NCI-H146 treated with DMSO at 0.1 percent for 48 hours (cell line): Measurements from ENCODE around the gene KCNQ5.

Source experiments
- DNase-seq: peaks from one replicate; lab custom pipeline; 2025; ENCODE audit not compliant: unreplicated experiment; lab: John Stamatoyannopoulos, UW

KCNQ5 gene

GRCh38 chr6:72740135-72740534, 118.3 kb downstream of the KCNQ5 start:
- DNase-seq, result no peak

DNA sequence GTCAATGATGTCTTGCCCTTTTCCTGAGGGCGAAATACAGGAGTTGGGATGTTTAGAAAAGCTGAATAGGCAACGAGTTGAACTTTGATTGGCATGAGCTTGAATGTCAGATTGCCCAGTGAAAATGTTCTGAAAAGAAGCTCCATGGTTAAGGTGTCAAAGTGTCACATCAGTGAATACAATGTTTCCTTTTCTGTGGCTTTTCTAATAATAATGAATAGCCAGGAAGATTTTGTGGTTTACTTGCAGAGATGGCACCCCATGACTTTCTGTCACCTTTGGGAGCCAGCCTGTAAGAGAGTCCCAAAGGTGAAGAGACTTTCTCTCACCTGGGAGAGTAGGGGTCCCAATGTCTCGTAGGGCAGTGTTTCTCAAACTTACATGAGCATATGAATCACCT, 119.2 kb downstream of the KCNQ5 start:
- no peak for DNase-seq

- no peak for DNase-seq
Observed at GRCh38 chr6:72742001-72742673, 120.3 kb downstream of the KCNQ5 start.

- DNase-seq, result no peak
Observed at GRCh38 chr6:72746276-72746675, 124.4 kb downstream of the KCNQ5 start.

GRCh38 chr6:72748759-72749158, 126.9 kb downstream of the KCNQ5 start:
- DNase-seq, result no peak

DNA sequence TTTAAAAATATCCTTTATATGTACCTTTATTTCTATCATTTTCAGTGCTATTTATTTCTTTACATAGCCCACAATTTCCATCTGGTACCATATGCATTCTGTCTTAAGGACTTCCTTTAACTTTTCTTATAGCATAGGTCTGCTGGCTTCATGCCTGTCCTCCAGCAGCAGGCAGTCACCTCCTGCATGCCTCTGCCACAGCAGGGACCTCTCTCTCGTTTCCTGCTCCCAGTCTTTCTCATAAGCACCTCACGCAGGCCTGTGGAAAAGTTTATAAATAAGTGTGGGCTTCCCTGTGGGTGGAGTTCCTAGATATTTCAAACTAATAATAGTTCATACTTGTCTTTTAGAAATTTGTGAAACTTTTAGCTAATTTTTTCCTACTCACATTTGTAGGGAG, 133.9 kb downstream of the KCNQ5 start:
- DNase-seq, result no peak

GRCh38 chr6:72757048-72757447, 135.2 kb downstream of the KCNQ5 start:
- no peak for DNase-seq

DNA sequence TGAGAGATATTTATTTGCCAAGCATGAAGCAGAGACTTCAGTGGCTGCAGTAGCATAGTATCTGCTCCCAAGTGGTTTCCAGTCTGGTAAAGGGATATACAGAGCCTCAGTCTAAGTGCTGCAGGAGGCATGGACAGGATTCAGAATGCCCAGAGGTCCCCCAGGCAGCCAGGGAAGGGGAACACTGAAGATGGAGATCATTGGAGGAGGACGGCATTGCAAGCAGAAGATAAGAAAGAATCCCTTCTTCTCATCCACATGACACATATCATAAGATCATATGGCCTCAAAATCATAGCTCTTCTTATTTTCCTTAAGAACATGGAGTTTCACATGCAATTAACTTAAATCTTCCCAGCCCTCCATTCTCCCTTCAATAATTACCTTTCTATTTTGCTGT, 136.1 kb downstream of the KCNQ5 start:
- no peak for DNase-seq

DNA sequence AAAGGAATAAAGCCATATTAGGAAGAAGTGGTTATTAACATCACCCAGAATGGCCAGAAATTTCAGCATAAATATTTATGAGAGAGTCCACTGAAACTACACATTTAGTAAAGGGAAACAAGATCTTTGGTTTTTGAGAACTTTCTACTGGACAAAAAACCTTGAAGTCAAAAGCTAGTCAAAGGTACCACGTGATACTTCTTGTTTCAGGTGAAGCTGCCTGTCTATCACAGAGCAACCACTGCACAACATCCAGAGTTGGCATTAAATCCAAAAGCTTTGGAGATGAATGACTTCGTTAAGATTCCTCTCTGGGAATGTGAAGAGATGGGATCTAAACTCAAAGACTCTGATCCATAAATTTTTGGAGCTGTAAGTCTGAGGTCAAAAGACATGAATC, 137.0 kb downstream of the KCNQ5 start:
- no peak for DNase-seq

- DNase-seq, result no peak
Observed at GRCh38 chr6:72760114-72760793, 138.4 kb downstream of the KCNQ5 start.

DNA sequence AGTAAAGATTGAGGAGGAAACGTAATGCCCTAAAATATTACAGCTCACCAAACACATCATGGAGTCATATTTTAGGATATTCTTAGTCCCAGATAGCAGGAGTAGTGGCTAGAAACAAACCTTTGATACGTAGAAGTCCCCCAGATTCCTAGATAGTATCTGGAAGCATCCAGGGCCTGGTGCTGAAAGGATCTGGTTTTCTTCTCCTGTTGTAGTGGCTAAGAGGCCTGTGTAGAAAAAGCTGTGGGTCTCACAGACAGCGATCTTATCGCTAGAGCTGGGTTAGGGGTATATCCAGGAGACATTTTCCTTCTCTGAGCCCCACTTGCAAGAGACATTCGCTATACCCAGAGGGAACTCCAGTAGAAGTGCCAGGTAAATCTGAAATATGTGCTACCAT, 139.9 kb downstream of the KCNQ5 start:
- no peak for DNase-seq

DNA sequence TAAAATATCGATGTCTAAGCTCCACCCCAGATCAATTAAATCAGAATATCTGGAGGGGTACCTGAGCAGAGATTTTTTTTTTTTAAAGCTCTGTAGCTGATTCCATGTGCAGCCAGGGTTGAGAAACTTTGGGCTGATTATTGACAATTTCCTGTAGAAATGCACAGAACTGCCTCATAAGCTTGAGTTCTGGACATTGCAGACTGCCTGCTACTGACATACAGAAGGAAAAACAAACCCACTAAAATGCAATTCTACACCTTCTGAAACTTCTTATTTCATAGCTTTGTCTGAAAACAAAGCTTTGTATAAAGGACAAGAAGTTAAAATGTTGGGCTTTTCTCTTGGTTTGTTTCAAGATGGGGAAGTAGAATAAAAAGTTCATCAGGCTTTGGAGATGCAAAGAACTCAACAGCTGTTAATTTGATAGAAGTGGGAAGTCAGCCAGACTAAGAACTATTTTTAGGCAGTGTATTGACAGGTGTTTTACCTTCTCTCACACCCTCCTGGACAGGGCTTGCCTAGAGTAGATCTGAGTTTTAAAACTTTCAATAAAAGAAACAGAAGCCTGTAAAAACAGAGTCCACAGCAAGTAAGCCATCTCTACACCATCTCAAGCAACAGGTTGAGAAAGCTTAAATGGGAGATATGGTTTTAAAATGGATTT, 147.7 kb downstream of the KCNQ5 start:
- DNase-seq, result no peak

GRCh38 chr6:72770959-72771358, 149.1 kb downstream of the KCNQ5 start:
- DNase-seq, result no peak

GRCh38 chr6:72776456-72776855, 154.6 kb downstream of the KCNQ5 start:
- no peak for DNase-seq

DNA sequence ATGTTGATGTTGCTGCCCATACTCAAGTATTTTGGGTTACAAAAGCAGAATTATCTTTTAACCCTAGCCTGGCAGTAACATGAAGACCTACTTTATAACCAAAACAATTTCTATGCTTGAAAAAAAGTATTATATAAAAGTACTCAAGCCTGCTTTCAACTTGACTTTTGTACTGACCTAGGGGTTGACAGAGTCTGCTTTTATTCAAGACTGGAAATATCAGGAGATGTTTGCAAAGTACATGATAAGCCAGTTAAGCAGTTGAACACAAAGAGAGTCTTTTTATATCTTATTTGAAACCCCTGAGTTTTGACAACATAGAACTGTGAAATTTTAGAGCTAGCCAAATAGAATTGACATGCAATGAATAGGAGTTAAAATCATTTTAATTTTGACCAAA, 159.8 kb downstream of the KCNQ5 start:
- no peak for DNase-seq

DNA sequence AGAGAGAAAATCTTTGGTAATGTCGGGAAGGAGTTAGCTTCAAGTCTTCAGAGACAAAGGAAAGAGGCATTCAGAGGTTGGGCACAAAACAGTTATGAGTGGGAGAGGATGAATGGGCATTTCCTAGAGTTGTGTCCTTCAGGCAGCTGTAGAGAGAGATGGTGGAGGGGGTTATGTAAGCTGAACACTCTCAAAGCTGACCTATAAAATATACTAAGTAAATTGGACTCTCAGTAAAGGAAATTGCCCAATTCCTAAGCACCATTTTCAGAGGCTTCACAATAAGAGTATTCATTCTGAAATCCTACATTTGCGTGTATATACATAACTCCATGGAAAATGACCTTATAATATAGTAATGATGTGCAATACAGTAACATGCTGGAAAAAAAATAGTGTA, 161.2 kb downstream of the KCNQ5 start:
- no peak for DNase-seq

GRCh38 chr6:72783666-72784065, 161.8 kb downstream of the KCNQ5 start:
- DNase-seq, result no peak

DNA sequence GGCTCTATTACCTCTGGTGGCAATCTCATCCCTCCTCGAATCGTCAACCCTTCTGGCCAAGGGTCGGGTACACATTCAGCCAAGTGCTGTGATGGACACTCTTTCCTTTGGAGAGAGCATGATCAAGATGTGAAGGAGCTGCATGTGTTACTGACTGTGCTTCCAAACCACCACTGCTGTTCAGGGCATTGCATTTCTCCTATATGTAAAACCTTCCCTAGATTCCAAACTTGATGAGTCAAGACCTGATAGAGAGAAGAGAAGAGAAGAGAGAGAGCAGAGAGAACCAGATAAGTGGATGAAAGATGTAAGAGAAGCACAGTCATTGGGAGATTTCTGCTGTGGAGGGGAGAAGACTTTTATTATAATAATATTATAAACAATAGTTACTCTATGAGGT, 162.2 kb downstream of the KCNQ5 start:
- no peak for DNase-seq

- no peak for DNase-seq
Observed at GRCh38 chr6:72784581-72784980, 162.7 kb downstream of the KCNQ5 start.

DNA sequence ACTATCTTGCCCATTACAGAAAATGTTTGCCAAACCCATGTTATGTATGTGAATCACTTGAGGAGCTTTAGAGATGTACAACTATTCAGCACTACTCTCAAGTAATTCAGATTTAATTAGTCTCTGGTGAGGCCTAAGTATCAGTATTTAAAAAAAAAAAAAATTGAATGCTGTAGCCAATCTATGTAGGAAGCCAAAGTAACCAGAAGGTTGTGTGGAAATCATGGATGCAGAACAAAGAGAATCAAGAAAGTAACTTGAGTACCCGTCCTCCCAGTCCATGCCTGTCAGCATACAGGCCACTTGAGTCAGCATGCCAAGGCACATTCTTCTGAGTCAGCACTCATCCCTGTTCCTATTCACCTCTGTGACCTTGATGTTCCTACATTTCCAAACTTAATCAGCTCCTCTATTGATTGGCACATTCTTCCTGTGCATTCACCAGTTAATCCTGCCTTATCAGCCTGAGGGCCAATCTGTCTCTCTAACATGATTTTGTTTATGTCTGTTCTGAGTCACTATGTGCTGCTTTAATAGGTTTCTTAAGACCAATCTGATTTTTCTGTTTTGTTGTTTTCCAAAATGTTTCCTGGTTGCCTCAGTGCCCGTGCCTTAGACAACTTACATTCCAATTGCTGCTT, 165.6 kb downstream of the KCNQ5 start:
- DNase-seq, result no peak

DNA sequence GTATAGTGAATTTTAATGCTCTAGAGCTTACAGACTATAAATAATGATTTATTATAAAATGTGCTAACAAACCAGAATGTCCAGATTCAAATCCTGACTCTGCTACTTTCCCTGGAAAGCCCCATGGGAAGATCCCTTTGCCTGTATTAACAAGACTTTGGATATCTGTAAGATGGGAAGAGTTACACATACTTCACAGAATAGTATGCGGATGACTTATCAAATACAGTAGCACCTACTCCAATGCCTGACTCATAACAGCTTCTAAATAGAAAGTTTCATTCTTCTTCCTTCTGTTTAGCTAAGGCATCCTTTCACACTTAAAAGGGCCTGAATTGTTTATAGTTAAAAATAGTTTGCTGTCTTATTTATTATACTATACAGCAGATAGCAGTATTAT, 166.3 kb downstream of the KCNQ5 start:
- no peak for DNase-seq

DNA sequence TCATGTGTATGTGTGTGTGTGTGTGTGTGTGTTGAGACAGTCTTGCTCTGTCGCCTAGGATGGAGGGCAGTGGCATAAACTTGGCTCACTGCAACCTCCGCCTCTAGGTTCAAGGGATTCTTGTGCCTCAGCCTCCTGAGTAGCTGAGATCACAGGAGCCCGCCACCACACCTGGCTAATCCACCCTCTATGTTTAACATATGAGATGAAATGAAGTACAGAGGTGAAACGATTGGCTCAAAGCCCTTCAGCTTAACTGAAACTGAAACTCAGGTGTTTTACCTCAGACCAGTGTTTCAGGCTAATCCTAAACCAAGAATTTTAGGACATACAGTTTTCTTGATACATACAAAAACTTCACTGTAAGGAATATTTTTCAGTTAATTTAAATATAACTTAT, 167.3 kb downstream of the KCNQ5 start:
- no peak for DNase-seq
